Measurements from ENCODE around the gene HPCAL1.

GRCh38 chr2:10267551-10268465 is 34.9 kb upstream of the HPCAL1 start:
- TF ChIP-seq CTCF (IDR thresholded peaks at IDR 0.05) = no peak
- TF ChIP-seq POLR2A (IDR thresholded peaks at IDR 0.05) = no peak

Measured in lower leg skin (tissue), 3 donors.